Suprapubic skin (tissue), 3 donors: ENCODE results near the gene ATXN10.

ENCODE experiments used
- POLR2AphosphoS5 ChIP-seq, 3 donors: sonication (generic); formaldehyde crosslinking; IDR thresholded peaks; one replicate each; pipeline ENCODE4 v1.6.1; 2017; ENCODE audit warnings: antibody characterized with exemption in 3 of 3
- TF ChIP-seq, protein P1 (sequence below), 2 donors: fragments of 200-600 bp in 1 of 2; fragments of 450-650 bp in 1 of 2; sonication (generic) in 1 of 2; IDR thresholded peaks; one replicate each; pipeline ENCODE4 v1.5.1; 2016 to 2019; ENCODE audit warnings: antibody characterized with exemption in 2 of 2, mild to moderate bottlenecking in 1 of 2, moderate library complexity in 1 of 2

DNA sequence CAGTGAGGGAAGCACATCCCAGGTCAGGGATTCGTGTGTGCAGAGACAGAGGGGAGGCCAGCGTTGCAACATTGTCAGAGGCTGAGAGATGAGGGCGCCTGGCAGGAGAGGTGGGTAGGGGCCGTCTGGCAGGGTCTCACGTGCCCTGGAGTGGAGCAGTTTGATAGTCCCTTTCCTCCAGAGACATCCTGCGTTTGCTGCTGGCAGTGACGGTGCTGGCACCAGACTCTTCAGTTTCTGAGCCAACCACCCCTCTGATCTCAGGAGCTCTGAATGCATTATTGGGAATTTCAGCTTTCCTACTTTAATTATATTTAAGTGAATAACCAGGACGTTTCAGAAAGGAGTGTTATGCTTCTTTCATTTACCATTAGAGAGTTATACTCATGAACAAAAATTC is 168.8 kb downstream of the ATXN10 start:
- no peak for TF ChIP-seq POLR2AphosphoS5 (IDR thresholded peaks at IDR 0.05)
- TF ChIP-seq, protein P1, sequence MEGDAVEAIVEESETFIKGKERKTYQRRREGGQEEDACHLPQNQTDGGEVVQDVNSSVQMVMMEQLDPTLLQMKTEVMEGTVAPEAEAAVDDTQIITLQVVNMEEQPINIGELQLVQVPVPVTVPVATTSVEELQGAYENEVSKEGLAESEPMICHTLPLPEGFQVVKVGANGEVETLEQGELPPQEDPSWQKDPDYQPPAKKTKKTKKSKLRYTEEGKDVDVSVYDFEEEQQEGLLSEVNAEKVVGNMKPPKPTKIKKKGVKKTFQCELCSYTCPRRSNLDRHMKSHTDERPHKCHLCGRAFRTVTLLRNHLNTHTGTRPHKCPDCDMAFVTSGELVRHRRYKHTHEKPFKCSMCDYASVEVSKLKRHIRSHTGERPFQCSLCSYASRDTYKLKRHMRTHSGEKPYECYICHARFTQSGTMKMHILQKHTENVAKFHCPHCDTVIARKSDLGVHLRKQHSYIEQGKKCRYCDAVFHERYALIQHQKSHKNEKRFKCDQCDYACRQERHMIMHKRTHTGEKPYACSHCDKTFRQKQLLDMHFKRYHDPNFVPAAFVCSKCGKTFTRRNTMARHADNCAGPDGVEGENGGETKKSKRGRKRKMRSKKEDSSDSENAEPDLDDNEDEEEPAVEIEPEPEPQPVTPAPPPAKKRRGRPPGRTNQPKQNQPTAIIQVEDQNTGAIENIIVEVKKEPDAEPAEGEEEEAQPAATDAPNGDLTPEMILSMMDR (IDR thresholded peaks at IDR 0.05) = no peak
